ENCODE measurements around the gene RPP25L. TPM values are rescaled to one million over a fixed set of nuclear protein-coding genes. Genes with fewer than 3 reads are reported as not detected.

Gene RPP25L
- total and polyA plus RNA-seq, 2 experiments from 2014 or later: 16.4 to 25.1 TPM

DNA sequence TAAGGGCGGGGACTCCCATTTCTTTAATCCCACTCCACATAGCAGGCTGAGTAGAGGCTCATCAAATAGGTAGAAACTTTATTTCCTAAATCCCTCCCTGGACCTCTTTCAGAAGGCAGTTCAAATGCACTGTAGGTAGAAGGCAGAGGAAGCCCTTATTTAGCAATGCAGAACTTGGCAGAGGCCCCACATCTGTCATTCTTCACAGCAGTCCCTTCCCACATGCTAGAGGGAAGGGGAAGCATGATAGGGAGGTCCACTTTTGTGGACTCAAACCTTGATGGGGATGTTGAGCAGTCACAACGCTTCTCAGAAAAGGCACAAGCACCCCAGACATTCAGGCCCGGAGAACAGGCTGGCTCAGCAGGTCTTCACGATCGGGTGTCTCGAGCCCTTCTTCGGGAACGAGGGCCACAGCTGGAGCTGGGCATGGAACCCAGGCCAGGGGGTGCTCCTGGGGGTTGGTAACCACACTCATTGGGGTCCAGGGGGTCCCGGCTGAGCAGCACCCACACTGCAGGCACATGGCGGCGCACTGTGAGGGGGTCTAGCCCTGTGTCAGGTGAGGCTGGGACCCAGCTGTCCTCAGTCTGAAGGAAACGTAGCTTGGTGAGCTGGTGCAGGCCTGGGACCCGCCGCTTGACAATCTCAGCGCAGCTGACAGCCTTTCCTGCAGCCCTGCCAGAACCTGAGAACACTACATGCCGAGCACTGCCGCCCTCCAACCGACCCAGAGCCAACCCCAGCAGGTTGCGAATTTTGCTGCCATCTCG is 1.3 kb downstream of the RPP25L start:
- peak overlapping the region; percentile 86 for H3K4me3 ChIP-seq
- H4K20me1 ChIP-seq (replicated peaks; ENCODE audit: insufficient read depth): no peaks in the 10 kb centered on the region
- peak overlapping the region; percentile 94 for H3K4me2 ChIP-seq
- no peak for DNase-seq (ENCODE audit: low spot score)
- no peak overlapping the region for H3K27ac ChIP-seq (ENCODE audit: low read depth)
- no peaks in the 10 kb centered on the region for H3K36me3 ChIP-seq (ENCODE audit: insufficient read depth)
- Mint-ChIP-seq H3K36me3 (ENCODE audit: low read depth) (no peaks in the 10 kb centered on the region), H3K9me3 (no peaks in the 10 kb centered on the region), H3K4me1 (peaks cover 11% of the 10 kb centered on the region), H3K27ac (peak overlapping the region; percentile 94; the same call in 1 of the 2 replicates), H3K4me3 (peak overlapping the region; percentile 93), H3K27me3 (ENCODE audit: insufficient read depth, low read depth, poor library complexity) (peaks cover 17% of the 10 kb centered on the region)
- peaks cover 7% of the 10 kb centered on the region; the same call in 1 of the 2 replicates for H3K4me1 ChIP-seq (ENCODE audit: insufficient read depth)
- H3K27me3 ChIP-seq (ENCODE audit: insufficient read depth): peaks cover 5% of the 10 kb centered on the region
- no peak overlapping the region for H2AFZ ChIP-seq
- TF ChIP-seq, protein P1, sequence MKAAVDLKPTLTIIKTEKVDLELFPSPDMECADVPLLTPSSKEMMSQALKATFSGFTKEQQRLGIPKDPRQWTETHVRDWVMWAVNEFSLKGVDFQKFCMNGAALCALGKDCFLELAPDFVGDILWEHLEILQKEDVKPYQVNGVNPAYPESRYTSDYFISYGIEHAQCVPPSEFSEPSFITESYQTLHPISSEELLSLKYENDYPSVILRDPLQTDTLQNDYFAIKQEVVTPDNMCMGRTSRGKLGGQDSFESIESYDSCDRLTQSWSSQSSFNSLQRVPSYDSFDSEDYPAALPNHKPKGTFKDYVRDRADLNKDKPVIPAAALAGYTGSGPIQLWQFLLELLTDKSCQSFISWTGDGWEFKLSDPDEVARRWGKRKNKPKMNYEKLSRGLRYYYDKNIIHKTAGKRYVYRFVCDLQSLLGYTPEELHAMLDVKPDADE (IDR thresholded peaks at IDR 0.05): no peak
- TF ChIP-seq, protein P2, sequence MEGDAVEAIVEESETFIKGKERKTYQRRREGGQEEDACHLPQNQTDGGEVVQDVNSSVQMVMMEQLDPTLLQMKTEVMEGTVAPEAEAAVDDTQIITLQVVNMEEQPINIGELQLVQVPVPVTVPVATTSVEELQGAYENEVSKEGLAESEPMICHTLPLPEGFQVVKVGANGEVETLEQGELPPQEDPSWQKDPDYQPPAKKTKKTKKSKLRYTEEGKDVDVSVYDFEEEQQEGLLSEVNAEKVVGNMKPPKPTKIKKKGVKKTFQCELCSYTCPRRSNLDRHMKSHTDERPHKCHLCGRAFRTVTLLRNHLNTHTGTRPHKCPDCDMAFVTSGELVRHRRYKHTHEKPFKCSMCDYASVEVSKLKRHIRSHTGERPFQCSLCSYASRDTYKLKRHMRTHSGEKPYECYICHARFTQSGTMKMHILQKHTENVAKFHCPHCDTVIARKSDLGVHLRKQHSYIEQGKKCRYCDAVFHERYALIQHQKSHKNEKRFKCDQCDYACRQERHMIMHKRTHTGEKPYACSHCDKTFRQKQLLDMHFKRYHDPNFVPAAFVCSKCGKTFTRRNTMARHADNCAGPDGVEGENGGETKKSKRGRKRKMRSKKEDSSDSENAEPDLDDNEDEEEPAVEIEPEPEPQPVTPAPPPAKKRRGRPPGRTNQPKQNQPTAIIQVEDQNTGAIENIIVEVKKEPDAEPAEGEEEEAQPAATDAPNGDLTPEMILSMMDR (conservative IDR thresholded peaks at IDR 0.05; ENCODE audit: low read depth in 2 of 2): no peak
- TF ChIP-seq ZNF331 (CRISPR knock-in tag; IDR thresholded peaks at IDR 0.05; ENCODE audit: low read depth): no peak
- 0 out of 2 replicates have a peak, but pooled peaks cover 3% of the 10 kb centered on the region for H3F3A ChIP-seq (replicated peaks; ENCODE audit: low read depth)
- H3K79me2 ChIP-seq (replicated peaks; ENCODE audit: insufficient read depth): no peaks in the 10 kb centered on the region
- no peaks in the 10 kb centered on the region for H3K9me2 ChIP-seq (ENCODE audit: insufficient read depth)
- ATAC-seq: no peak

DNA sequence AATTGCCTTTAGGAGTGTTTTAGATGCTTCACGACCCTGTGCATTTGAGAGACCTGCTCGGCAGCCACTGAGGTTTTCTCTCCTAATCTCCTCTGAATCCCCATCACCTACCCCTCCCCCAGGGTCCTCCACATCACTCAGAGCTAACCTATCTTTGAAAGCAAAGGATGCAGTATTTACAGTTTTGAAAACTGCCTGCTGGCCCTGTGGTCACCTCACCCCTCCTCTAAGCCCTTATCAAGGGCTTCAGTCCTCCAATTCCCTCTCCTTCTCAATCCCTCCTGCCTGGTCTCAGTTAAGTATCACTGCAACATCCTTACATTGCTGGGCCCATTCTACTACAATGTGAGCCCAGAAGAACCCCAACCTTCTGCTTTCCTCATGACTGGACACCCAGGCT is 4.6 kb downstream of the RPP25L start:
- H3K27ac ChIP-seq (ENCODE audit: low read depth): no peak overlapping the region
- ATAC-seq (no peak), DNase-seq (ENCODE audit: low spot score) (no peak)
- H3K36me3 ChIP-seq (ENCODE audit: insufficient read depth): no peaks in the 10 kb centered on the region
- no peaks in the 10 kb centered on the region for H3K9me2 ChIP-seq (ENCODE audit: insufficient read depth)
- Mint-ChIP-seq H3K27ac (no peak overlapping the region), H3K36me3 (ENCODE audit: low read depth) (no peaks in the 10 kb centered on the region), H3K9me3 (no peaks in the 10 kb centered on the region), H3K4me1 (peaks cover 14% of the 10 kb centered on the region), H3K27me3 (ENCODE audit: insufficient read depth, low read depth, poor library complexity) (peaks cover 7% of the 10 kb centered on the region), H3K4me3 (no peak overlapping the region)
- peaks cover 1% of the 10 kb centered on the region; the same call in 1 of the 2 replicates for H3K27me3 ChIP-seq (ENCODE audit: insufficient read depth)
- 0 out of 2 replicates have a peak, but pooled peaks cover 2% of the 10 kb centered on the region for H3F3A ChIP-seq (replicated peaks; ENCODE audit: low read depth)
- no peak for TF ChIP-seq CREB1 (CRISPR knock-in tag; IDR thresholded peaks at IDR 0.05; ENCODE audit: low read depth)
- TF ChIP-seq, protein P1 (IDR thresholded peaks at IDR 0.05): no peak
- TF ChIP-seq, protein P3, sequence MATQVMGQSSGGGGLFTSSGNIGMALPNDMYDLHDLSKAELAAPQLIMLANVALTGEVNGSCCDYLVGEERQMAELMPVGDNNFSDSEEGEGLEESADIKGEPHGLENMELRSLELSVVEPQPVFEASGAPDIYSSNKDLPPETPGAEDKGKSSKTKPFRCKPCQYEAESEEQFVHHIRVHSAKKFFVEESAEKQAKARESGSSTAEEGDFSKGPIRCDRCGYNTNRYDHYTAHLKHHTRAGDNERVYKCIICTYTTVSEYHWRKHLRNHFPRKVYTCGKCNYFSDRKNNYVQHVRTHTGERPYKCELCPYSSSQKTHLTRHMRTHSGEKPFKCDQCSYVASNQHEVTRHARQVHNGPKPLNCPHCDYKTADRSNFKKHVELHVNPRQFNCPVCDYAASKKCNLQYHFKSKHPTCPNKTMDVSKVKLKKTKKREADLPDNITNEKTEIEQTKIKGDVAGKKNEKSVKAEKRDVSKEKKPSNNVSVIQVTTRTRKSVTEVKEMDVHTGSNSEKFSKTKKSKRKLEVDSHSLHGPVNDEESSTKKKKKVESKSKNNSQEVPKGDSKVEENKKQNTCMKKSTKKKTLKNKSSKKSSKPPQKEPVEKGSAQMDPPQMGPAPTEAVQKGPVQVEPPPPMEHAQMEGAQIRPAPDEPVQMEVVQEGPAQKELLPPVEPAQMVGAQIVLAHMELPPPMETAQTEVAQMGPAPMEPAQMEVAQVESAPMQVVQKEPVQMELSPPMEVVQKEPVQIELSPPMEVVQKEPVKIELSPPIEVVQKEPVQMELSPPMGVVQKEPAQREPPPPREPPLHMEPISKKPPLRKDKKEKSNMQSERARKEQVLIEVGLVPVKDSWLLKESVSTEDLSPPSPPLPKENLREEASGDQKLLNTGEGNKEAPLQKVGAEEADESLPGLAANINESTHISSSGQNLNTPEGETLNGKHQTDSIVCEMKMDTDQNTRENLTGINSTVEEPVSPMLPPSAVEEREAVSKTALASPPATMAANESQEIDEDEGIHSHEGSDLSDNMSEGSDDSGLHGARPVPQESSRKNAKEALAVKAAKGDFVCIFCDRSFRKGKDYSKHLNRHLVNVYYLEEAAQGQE (IDR thresholded peaks at IDR 0.05; ENCODE audit: unreplicated experiment): no peak
- no peak overlapping the region for H3K4me3 ChIP-seq
- no peaks in the 10 kb centered on the region for H3K79me2 ChIP-seq (replicated peaks; ENCODE audit: insufficient read depth)
- H3K4me1 ChIP-seq (ENCODE audit: insufficient read depth): peaks cover 7% of the 10 kb centered on the region; the same call in 1 of the 2 replicates
- no peak overlapping the region for H2AFZ ChIP-seq
- no peak overlapping the region for H3K4me2 ChIP-seq
- no peaks in the 10 kb centered on the region for H4K20me1 ChIP-seq (replicated peaks; ENCODE audit: insufficient read depth)
